ENCODE results near the gene CEACAM5.

GRCh38 chr19:41714598-41714997 is 6.2 kb downstream of the CEACAM5 start:
- no peak for TF ChIP-seq CTCF (conservative IDR thresholded peaks at IDR 0.05; ENCODE audit: low read length)
- no peak for TF ChIP-seq EZH2phosphoT487 (IDR thresholded peaks at IDR 0.05; ENCODE audit: borderline replicate concordance, low read depth, low read length)

All from OCI-LY7 (cell line).